SK-N-SH treated with all-trans-retinoic acid at 6 μM for 48 hours (cell line): ENCODE results near the gene CACNA1S.

Experiments
- ATAC-seq: fragments of 200-7000 bp; cut with Tn5 transposase; 3 replicates; pipeline ENCODE4 v1.9.1; 2020; ENCODE audit warnings: mild to moderate bottlenecking, moderate library complexity
- ARNTL ChIP-seq: fragments of 450-650 bp; formaldehyde crosslinking; IDR thresholded peaks from 2 replicates; pipeline ENCODE4 v1.5.0; 2020; ENCODE audit warnings: low read depth, mild to moderate bottlenecking, moderate library complexity, borderline replicate concordance
- BACH2 ChIP-seq: fragments of 250-450 bp; sonication (Bioruptor Pico); IDR thresholded peaks from 2 replicates; pipeline ENCODE4 v1.9.0; 2021; ENCODE audit warnings: mild to moderate bottlenecking, borderline replicate concordance
- CSDC2 ChIP-seq: fragments of 250-450 bp; sonication (Bioruptor Pico); IDR thresholded peaks from 2 replicates; pipeline ENCODE4 v1.5.0; 2020; ENCODE audit warnings: mild to moderate bottlenecking, moderate library complexity
- ESRRG ChIP-seq: fragments of 250-450 bp; sonication (Bioruptor Pico); IDR thresholded peaks from 2 replicates; pipeline ENCODE4 v1.6.1; 2021; ENCODE audit warnings: mild to moderate bottlenecking
- GLIS3 ChIP-seq: fragments of 250-450 bp; sonication (Bioruptor Pico); IDR thresholded peaks from 2 replicates; pipeline ENCODE4 v1.5.0; 2020; ENCODE audit warnings: mild to moderate bottlenecking, moderate library complexity
- ISL1 ChIP-seq: fragments of 250-450 bp; sonication (Bioruptor Pico); IDR thresholded peaks from 2 replicates; pipeline ENCODE4 v2.1.2; 2022; ENCODE audit warnings: mild to moderate bottlenecking, moderate library complexity
- OSR1 ChIP-seq: fragments of 250-450 bp; sonication (Bioruptor Pico); IDR thresholded peaks from 2 replicates; pipeline ENCODE4 v1.8.0; 2022; ENCODE audit warnings: moderate library complexity, mild to moderate bottlenecking, inconsistent platforms
- POU6F1 ChIP-seq: fragments of 250-450 bp; sonication (Bioruptor Pico); IDR thresholded peaks from 2 replicates; pipeline ENCODE4 v1.8.0; 2021; ENCODE audit warnings: low read depth, mild to moderate bottlenecking, moderate library complexity, borderline replicate concordance
- PPARA ChIP-seq: fragments of 250-450 bp; sonication (Bioruptor Pico); IDR thresholded peaks from 2 replicates; pipeline ENCODE4 v1.5.0; 2020; ENCODE audit warnings: mild to moderate bottlenecking, borderline replicate concordance
- SNAI2 ChIP-seq: fragments of 250-450 bp; sonication (Bioruptor Pico); IDR thresholded peaks from 2 replicates; pipeline ENCODE4 v1.5.0; 2020; ENCODE audit warnings: mild to moderate bottlenecking, moderate library complexity
- TCF4 ChIP-seq: fragments of 250-450 bp; sonication (Bioruptor Pico); IDR thresholded peaks from 2 replicates; pipeline ENCODE4 v1.8.0; 2021; ENCODE audit warnings: mild to moderate bottlenecking, moderate library complexity, borderline replicate concordance
- TOX ChIP-seq: fragments of 250-450 bp; sonication (Bioruptor Pico); IDR thresholded peaks from 2 replicates; pipeline ENCODE4 v1.8.0; 2021; ENCODE audit warnings: mild to moderate bottlenecking, moderate library complexity, borderline replicate concordance
- ZC3H10 ChIP-seq: fragments of 250-450 bp; sonication (Bioruptor Pico); IDR thresholded peaks from 2 replicates; pipeline ENCODE4 v1.5.1; 2021; ENCODE audit warnings: mild to moderate bottlenecking, moderate library complexity
- ZFP3 ChIP-seq: fragments of 250-450 bp; sonication (Bioruptor Pico); IDR thresholded peaks from 2 replicates; pipeline ENCODE4 v1.5.0; 2020; ENCODE audit warnings: mild to moderate bottlenecking, moderate library complexity
- ZFP30 ChIP-seq: fragments of 450-650 bp; formaldehyde crosslinking; IDR thresholded peaks from 2 replicates; pipeline ENCODE4 v1.5.0; 2022; ENCODE audit warnings: mild to moderate bottlenecking, moderate library complexity
- ZNF565 ChIP-seq: fragments of 450-650 bp; formaldehyde crosslinking; conservative IDR thresholded peaks from 2 replicates; pipeline ENCODE4 v1.5.0; 2020; ENCODE audit warnings: low read depth, mild to moderate bottlenecking, moderate library complexity
- ZNF70 ChIP-seq: fragments of 450-650 bp; formaldehyde crosslinking; IDR thresholded peaks from 2 replicates; pipeline ENCODE4 v1.5.0; 2020; ENCODE audit warnings: mild to moderate bottlenecking, moderate library complexity
- ZNF8 ChIP-seq: fragments of 450-650 bp; formaldehyde crosslinking; IDR thresholded peaks from 2 replicates; pipeline ENCODE4 v1.5.0; 2020; ENCODE audit warnings: mild to moderate bottlenecking, moderate library complexity
- TF ChIP-seq, protein P1 (sequence below): fragments of 250-450 bp; sonication (Bioruptor Pico); IDR thresholded peaks from 2 replicates; pipeline ENCODE4 v1.5.1; 2021; ENCODE audit warnings: mild to moderate bottlenecking, moderate library complexity
- TF ChIP-seq, protein P2 (sequence below): fragments of 250-450 bp; sonication (Bioruptor Pico); IDR thresholded peaks from 2 replicates; pipeline ENCODE4 v1.5.1; 2020; ENCODE audit warnings: low read depth, mild to moderate bottlenecking, moderate library complexity
- TF ChIP-seq, protein P3 (sequence below): fragments of 250-450 bp; sonication (Bioruptor Pico); IDR thresholded peaks from 2 replicates; pipeline ENCODE4 v1.8.0; 2020; ENCODE audit warnings: mild to moderate bottlenecking, moderate library complexity, borderline replicate concordance

The CACNA1S gene

GRCh38 chr1:201006450-201006849 is 105.8 kb downstream of the CACNA1S start:
- ATAC-seq, result no peak
- TF ChIP-seq ESRRG (CRISPR knock-in tag) (no peak), ISL1 (CRISPR knock-in tag) (no peak), OSR1 (no peak), TOX (CRISPR knock-in tag) (no peak), CSDC2 (no peak), BACH2 (CRISPR knock-in tag) (no peak), PPARA (no peak), ZNF8 (CRISPR knock-in tag) (no peak)
- TF ChIP-seq, protein P1, sequence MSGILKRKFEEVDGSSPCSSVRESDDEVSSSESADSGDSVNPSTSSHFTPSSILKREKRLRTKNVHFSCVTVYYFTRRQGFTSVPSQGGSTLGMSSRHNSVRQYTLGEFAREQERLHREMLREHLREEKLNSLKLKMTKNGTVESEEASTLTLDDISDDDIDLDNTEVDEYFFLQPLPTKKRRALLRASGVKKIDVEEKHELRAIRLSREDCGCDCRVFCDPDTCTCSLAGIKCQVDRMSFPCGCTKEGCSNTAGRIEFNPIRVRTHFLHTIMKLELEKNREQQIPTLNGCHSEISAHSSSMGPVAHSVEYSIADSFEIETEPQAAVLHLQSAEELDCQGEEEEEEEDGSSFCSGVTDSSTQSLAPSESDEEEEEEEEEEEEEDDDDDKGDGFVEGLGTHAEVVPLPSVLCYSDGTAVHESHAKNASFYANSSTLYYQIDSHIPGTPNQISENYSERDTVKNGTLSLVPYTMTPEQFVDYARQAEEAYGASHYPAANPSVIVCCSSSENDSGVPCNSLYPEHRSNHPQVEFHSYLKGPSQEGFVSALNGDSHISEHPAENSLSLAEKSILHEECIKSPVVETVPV (CRISPR knock-in tag), result no peak
- TF ChIP-seq, protein P2, sequence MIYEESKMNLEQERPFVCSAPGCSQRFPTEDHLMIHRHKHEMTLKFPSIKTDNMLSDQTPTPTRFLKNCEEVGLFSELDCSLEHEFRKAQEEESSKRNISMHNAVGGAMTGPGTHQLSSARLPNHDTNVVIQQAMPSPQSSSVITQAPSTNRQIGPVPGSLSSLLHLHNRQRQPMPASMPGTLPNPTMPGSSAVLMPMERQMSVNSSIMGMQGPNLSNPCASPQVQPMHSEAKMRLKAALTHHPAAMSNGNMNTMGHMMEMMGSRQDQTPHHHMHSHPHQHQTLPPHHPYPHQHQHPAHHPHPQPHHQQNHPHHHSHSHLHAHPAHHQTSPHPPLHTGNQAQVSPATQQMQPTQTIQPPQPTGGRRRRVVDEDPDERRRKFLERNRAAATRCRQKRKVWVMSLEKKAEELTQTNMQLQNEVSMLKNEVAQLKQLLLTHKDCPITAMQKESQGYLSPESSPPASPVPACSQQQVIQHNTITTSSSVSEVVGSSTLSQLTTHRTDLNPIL (CRISPR knock-in tag), result no peak
- TF ChIP-seq, all 23 proteins: peak for 0

DNA sequence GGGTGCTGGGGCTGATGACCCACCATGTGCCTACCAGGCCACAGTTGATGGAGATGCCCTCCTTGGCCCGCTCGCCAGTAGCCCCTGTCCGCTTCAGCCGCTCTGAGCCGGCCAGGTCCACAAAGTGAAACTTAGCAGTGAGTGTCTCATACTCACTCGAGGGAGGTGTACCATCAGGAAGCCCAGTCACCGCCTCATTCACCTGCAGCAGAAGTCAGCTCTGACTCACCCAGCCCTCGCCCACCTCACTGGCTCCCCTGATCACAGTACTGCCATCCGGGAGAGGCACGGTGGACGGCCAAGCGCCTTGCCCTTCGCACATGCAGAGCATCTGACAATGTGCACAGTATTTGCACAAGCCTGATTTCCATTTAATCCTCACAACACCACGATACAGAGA is 107.5 kb downstream of the CACNA1S start:
- no peak for ATAC-seq
- TF ChIP-seq GLIS3 (CRISPR knock-in tag) (no peak), TCF4 (CRISPR knock-in tag) (no peak), ISL1 (CRISPR knock-in tag) (no peak), POU6F1 (CRISPR knock-in tag) (no peak), ZNF565 (CRISPR knock-in tag) (no peak), ZFP3 (CRISPR knock-in tag) (no peak), ESRRG (CRISPR knock-in tag) (no peak), ARNTL (no peak), ZNF70 (CRISPR knock-in tag) (no peak), ZFP30 (CRISPR knock-in tag) (no peak), BACH2 (CRISPR knock-in tag) (no peak), ZC3H10 (CRISPR knock-in tag) (no peak), SNAI2 (CRISPR knock-in tag) (no peak), ZNF8 (CRISPR knock-in tag) (no peak), TOX (CRISPR knock-in tag) (no peak)
- TF ChIP-seq, protein P2 (CRISPR knock-in tag), result no peak
- TF ChIP-seq, protein P3, sequence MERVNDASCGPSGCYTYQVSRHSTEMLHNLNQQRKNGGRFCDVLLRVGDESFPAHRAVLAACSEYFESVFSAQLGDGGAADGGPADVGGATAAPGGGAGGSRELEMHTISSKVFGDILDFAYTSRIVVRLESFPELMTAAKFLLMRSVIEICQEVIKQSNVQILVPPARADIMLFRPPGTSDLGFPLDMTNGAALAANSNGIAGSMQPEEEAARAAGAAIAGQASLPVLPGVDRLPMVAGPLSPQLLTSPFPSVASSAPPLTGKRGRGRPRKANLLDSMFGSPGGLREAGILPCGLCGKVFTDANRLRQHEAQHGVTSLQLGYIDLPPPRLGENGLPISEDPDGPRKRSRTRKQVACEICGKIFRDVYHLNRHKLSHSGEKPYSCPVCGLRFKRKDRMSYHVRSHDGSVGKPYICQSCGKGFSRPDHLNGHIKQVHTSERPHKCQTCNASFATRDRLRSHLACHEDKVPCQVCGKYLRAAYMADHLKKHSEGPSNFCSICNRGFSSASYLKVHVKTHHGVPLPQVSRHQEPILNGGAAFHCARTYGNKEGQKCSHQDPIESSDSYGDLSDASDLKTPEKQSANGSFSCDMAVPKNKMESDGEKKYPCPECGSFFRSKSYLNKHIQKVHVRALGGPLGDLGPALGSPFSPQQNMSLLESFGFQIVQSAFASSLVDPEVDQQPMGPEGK (CRISPR knock-in tag), result no peak

DNA sequence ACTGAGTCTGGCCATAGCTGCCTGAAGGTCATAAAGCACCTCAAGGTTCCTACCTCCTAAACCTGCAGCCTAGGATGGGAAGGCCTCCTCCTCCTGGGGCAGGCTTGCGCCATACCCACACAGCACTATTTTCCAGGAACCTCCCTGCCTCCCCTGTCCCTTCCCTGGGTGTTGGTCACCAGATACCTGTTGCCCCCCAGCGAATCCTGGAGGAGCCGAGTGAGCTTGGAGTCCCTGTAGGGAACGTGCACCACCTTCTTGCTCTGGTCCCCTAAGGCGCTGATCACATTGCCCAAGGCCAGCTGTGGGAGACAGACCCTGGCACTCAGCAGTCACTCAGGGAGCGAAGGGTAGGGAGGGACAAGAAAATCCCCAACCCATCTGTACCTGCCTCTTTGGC is 108.1 kb downstream of the CACNA1S start:
- ATAC-seq, result no peak
- TF ChIP-seq CSDC2, result no peak
- TF ChIP-seq POU6F1 (CRISPR knock-in tag), result no peak
- no peak for TF ChIP-seq TCF4 (CRISPR knock-in tag)
- TF ChIP-seq ZFP3 (CRISPR knock-in tag), result no peak
- no peak for TF ChIP-seq ZC3H10 (CRISPR knock-in tag)
- no peak for TF ChIP-seq ZNF565 (CRISPR knock-in tag)
- TF ChIP-seq, protein P3 (CRISPR knock-in tag), result no peak
- TF ChIP-seq ESRRG (CRISPR knock-in tag), result no peak
- no peak for TF ChIP-seq ZNF8 (CRISPR knock-in tag)
- no peak for TF ChIP-seq PPARA
- no peak for TF ChIP-seq SNAI2 (CRISPR knock-in tag)
- TF ChIP-seq GLIS3 (CRISPR knock-in tag), result no peak
- TF ChIP-seq BACH2 (CRISPR knock-in tag), result no peak
- TF ChIP-seq, protein P2 (CRISPR knock-in tag), result no peak
- TF ChIP-seq, protein P1 (CRISPR knock-in tag), result no peak
- TF ChIP-seq ZNF70 (CRISPR knock-in tag), result no peak
- no peak for TF ChIP-seq ISL1 (CRISPR knock-in tag)
